ENCODE measurements around the gene GPR65. TPM values are rescaled to one million over a fixed set of nuclear protein-coding genes. Genes with fewer than 3 reads are reported as not detected.

GPR65 gene
- total and polyA plus RNA-seq, 9 of the 15 experiments (the other 6 are each of a cell fraction or from before 2014, with no cell fraction given): 0.03 to 0.11 (median 0.04) TPM; not detected in 6

DNA sequence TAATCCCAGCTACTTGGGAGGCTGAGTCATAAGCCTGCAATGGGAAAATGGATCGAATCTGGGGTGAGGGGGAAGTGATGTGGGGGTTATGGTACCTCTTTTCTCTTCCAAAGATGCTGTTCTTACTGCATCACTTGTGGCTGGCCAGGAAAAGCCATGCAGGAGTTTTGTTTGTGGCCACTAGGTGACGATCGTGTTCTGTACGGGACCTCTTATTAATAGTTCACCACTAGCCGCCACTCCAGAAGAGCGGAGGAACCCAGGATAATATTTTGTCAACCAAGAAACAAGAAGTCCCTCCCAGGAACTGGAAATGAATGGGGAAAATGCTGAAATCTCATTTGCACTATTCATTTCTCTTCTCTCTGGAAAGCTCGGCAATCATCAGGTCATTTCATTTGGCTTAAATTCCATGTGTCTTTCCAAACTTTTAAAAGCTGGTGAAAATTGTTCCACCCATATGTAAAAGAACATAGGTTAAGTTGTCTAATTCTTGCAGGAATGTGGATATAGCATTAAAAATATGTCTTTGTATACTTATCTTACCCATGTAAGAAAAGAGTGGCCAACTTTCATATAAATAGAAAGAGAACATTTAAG, 8.9 kb downstream of the GPR65 start (continued):
- TF ChIP-seq, protein P1, sequence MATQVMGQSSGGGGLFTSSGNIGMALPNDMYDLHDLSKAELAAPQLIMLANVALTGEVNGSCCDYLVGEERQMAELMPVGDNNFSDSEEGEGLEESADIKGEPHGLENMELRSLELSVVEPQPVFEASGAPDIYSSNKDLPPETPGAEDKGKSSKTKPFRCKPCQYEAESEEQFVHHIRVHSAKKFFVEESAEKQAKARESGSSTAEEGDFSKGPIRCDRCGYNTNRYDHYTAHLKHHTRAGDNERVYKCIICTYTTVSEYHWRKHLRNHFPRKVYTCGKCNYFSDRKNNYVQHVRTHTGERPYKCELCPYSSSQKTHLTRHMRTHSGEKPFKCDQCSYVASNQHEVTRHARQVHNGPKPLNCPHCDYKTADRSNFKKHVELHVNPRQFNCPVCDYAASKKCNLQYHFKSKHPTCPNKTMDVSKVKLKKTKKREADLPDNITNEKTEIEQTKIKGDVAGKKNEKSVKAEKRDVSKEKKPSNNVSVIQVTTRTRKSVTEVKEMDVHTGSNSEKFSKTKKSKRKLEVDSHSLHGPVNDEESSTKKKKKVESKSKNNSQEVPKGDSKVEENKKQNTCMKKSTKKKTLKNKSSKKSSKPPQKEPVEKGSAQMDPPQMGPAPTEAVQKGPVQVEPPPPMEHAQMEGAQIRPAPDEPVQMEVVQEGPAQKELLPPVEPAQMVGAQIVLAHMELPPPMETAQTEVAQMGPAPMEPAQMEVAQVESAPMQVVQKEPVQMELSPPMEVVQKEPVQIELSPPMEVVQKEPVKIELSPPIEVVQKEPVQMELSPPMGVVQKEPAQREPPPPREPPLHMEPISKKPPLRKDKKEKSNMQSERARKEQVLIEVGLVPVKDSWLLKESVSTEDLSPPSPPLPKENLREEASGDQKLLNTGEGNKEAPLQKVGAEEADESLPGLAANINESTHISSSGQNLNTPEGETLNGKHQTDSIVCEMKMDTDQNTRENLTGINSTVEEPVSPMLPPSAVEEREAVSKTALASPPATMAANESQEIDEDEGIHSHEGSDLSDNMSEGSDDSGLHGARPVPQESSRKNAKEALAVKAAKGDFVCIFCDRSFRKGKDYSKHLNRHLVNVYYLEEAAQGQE (IDR thresholded peaks at IDR 0.05; ENCODE audit: borderline replicate concordance): peak; percentile 71; the same call in 1 of the 2 replicates
- TF ChIP-seq, protein P1 (CRISPR knock-in tag; IDR thresholded peaks at IDR 0.05; ENCODE audit: low read depth): no peak
- peak in 1 of 2 experiments; percentile 30; a peak in 1 of 4 replicates for TF ChIP-seq RCOR1 (IDR thresholded peaks at IDR 0.05; ENCODE audit: borderline replicate concordance in 1 of 2, low read depth in 2 of 2, low read length in 2 of 2)
- TF ChIP-seq, protein P2, sequence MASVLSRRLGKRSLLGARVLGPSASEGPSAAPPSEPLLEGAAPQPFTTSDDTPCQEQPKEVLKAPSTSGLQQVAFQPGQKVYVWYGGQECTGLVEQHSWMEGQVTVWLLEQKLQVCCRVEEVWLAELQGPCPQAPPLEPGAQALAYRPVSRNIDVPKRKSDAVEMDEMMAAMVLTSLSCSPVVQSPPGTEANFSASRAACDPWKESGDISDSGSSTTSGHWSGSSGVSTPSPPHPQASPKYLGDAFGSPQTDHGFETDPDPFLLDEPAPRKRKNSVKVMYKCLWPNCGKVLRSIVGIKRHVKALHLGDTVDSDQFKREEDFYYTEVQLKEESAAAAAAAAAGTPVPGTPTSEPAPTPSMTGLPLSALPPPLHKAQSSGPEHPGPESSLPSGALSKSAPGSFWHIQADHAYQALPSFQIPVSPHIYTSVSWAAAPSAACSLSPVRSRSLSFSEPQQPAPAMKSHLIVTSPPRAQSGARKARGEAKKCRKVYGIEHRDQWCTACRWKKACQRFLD (CRISPR knock-in tag; IDR thresholded peaks at IDR 0.05): no peak
- TF ChIP-seq, protein P3, sequence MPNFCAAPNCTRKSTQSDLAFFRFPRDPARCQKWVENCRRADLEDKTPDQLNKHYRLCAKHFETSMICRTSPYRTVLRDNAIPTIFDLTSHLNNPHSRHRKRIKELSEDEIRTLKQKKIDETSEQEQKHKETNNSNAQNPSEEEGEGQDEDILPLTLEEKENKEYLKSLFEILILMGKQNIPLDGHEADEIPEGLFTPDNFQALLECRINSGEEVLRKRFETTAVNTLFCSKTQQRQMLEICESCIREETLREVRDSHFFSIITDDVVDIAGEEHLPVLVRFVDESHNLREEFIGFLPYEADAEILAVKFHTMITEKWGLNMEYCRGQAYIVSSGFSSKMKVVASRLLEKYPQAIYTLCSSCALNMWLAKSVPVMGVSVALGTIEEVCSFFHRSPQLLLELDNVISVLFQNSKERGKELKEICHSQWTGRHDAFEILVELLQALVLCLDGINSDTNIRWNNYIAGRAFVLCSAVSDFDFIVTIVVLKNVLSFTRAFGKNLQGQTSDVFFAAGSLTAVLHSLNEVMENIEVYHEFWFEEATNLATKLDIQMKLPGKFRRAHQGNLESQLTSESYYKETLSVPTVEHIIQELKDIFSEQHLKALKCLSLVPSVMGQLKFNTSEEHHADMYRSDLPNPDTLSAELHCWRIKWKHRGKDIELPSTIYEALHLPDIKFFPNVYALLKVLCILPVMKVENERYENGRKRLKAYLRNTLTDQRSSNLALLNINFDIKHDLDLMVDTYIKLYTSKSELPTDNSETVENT (CRISPR knock-in tag; IDR thresholded peaks at IDR 0.05): no peak
- no peak for TF ChIP-seq HNRNPLL (IDR thresholded peaks at IDR 0.05; ENCODE audit: low read depth, low read length, poor library complexity, severe bottlenecking)
- TF ChIP-seq ZNF133 (CRISPR knock-in tag; IDR thresholded peaks at IDR 0.05): no peak
- TF ChIP-seq SMAD4 (CRISPR knock-in tag; conservative IDR thresholded peaks at IDR 0.05): no peak
- no peak for TF ChIP-seq ATF7 (IDR thresholded peaks at IDR 0.05)
- TF ChIP-seq ZNF75A (CRISPR knock-in tag; IDR thresholded peaks at IDR 0.05): no peak
- TF ChIP-seq FOXK1 (CRISPR knock-in tag; IDR thresholded peaks at IDR 0.05; ENCODE audit: borderline replicate concordance): no peak
- TF ChIP-seq HCFC1 (IDR thresholded peaks at IDR 0.05; ENCODE audit: low read depth, low read length): no peak
- TF ChIP-seq KLF16 (IDR thresholded peaks at IDR 0.05): peak; percentile 59; the same call in 1 of the 2 replicates
- no peak for TF ChIP-seq SMAD2 (IDR thresholded peaks at IDR 0.05; ENCODE audit: low read depth, low read length)
- no peak for TF ChIP-seq ZEB2 (IDR thresholded peaks at IDR 0.05)
- TF ChIP-seq RB1 (IDR thresholded peaks at IDR 0.05; ENCODE audit: low read depth): 0 out of 2 replicates have a peak, but pooled peaks have one; percentile 49

All from K562 (cell line).